B cell (primary cell): ENCODE results near the gene PRDM15. TPM values are rescaled to one million over a fixed set of nuclear protein-coding genes. Genes with fewer than 3 reads are reported as not detected.

Experiments used
- ATAC-seq: fragments of 200-7000 bp; cut with Tn5 transposase; one replicate; pipeline ENCODE4 v1.10.0; 2021; ENCODE audit warnings: low read depth, mild to moderate bottlenecking, moderate number of reproducible peaks, moderate library complexity
- CTCF ChIA-PET: fragments of 350-600 bp; sonication (Branson Sonifier 250); formaldehyde crosslinking; loops from one replicate; lab custom pipeline; 2021; ENCODE audit warnings: antibody characterized with exemption, inconsistent platforms; lab: Charles Lee
- POLR2A ChIA-PET: fragments of 350-600 bp; sonication (Branson Sonifier 250); formaldehyde crosslinking; loops from one replicate; lab custom pipeline; 2021; ENCODE audit warnings: antibody characterized with exemption; lab: Charles Lee
- DNase-seq: peaks from one replicate; pipeline ENCODE4 v3.0.0; 2013
- H2AFZ ChIP-seq: 2 replicates; pipeline ENCODE4 v1.6.1; 2012; ENCODE audit warnings: mild to moderate bottlenecking, low read depth, low read length; ENCODE audit not compliant: insufficient read depth, poor library complexity, severe bottlenecking
- H3K27ac ChIP-seq, 2 donors: 1 replicate in 1 of 2; 2 replicates in 1 of 2; pipeline ENCODE4 v1.5.1; 2012 to 2013; ENCODE audit warnings: low read length in 2 of 2, mild to moderate bottlenecking in 2 of 2, moderate library complexity in 1 of 2
- H3K27me3 ChIP-seq, 4 experiments: fragments of 200-600 bp in 1 of 4; sonication (generic) in 1 of 4; replicated peaks in 1 of 4; 1 replicate in 2 of 4; 2 replicates in 2 of 4; pipeline versions ENCODE4 v1.6.1 to v1.7.0; 2013 to 2016; ENCODE audit warnings: low read length in 3 of 4, mild to moderate bottlenecking in 2 of 4, mixed read lengths in 1 of 4, moderate library complexity in 1 of 4; ENCODE audit not compliant: insufficient read depth in 4 of 4, control insufficient read depth in 3 of 4; ENCODE audit errors: control extremely low read depth in 1 of 4
- H3K36me3 ChIP-seq, 2 experiments: replicated peaks in 1 of 2; 1 replicate in 1 of 2; 2 replicates in 1 of 2; pipeline versions ENCODE4 v1.6.1 to v1.7.1; 2013; ENCODE audit warnings: low read length in 1 of 2; ENCODE audit not compliant: insufficient read depth in 2 of 2, control insufficient read depth in 1 of 2; ENCODE audit errors: control extremely low read depth in 1 of 2, extremely low read depth in 1 of 2
- H3K4me1 ChIP-seq, 2 donors: fragments of 200-600 bp in 1 of 2; sonication (generic) in 1 of 2; 1 replicate in 1 of 2; 2 replicates in 1 of 2; pipeline versions ENCODE4 v1.5.1 to v1.6.1; 2013 to 2017; ENCODE audit warnings: low read length in 2 of 2; ENCODE audit not compliant: control insufficient read depth in 2 of 2, insufficient read depth in 2 of 2
- H3K4me2 ChIP-seq: replicated peaks from 2 replicates; pipeline ENCODE3; 2012; ENCODE audit warnings: mild to moderate bottlenecking, low read depth, low read length; ENCODE audit not compliant: poor library complexity, severe bottlenecking
- H3K4me3 ChIP-seq, 5 experiments: fragments of 200-600 bp in 1 of 5; sonication (generic) in 1 of 5; 1 replicate in 3 of 5; 2 replicates in 2 of 5; pipeline versions ENCODE4 v1.5.1 to v1.7.0; 2011 to 2016; ENCODE audit warnings: low read length in 4 of 5, mild to moderate bottlenecking in 4 of 5, low read depth in 2 of 5, control low read depth in 1 of 5, moderate library complexity in 1 of 5; ENCODE audit not compliant: insufficient read depth in 1 of 5; ENCODE audit errors: control extremely low read depth in 1 of 5, extremely low read depth in 1 of 5
- H3K79me2 ChIP-seq: fragments of 200-600 bp; sonication (generic); one replicate; pipeline ENCODE4 v1.6.0; 2016; ENCODE audit warnings: low read length; ENCODE audit not compliant: control insufficient read depth, insufficient read depth
- H3K9ac ChIP-seq: fragments of 200-600 bp; sonication (generic); 2 replicates; pipeline ENCODE4 v1.6.1; 2017; ENCODE audit warnings: mild to moderate bottlenecking, low read length, moderate library complexity
- H3K9me3 ChIP-seq, 3 donors: one replicate each; pipeline versions ENCODE4 v1.6.1 to v1.7.1; 2013; ENCODE audit warnings: low read length in 2 of 3; ENCODE audit not compliant: control insufficient read depth in 2 of 3, insufficient read depth in 1 of 3; ENCODE audit errors: control extremely low read depth in 1 of 3
- H4K20me1 ChIP-seq: 2 replicates; pipeline ENCODE4 v1.6.0; 2012; ENCODE audit warnings: mild to moderate bottlenecking, low read length; ENCODE audit not compliant: insufficient read depth, control insufficient read depth, poor library complexity, severe bottlenecking
- H3K27ac Mint-ChIP-seq: one replicate; pipeline ENCODE4 v1.8.0; 2021; ENCODE audit warnings: mixed read lengths
- H3K27me3 Mint-ChIP-seq: one replicate; pipeline ENCODE4 v1.8.0; 2021; ENCODE audit warnings: mixed read lengths
- H3K4me1 Mint-ChIP-seq: one replicate; pipeline ENCODE4 v1.8.0; 2021; ENCODE audit warnings: mixed read lengths
- H3K4me3 Mint-ChIP-seq: one replicate; pipeline ENCODE4 v1.8.0; 2021; ENCODE audit warnings: mixed read lengths
- H3K9me3 Mint-ChIP-seq: one replicate; pipeline ENCODE4 v1.8.0; 2022; ENCODE audit warnings: mixed read lengths; ENCODE audit not compliant: insufficient read depth
- CTCF ChIP-seq: fragments of 200-600 bp; IDR thresholded peaks from one replicate; pipeline ENCODE4 v1.8.0; 2022; ENCODE audit warnings: antibody characterized with exemption, mild to moderate bottlenecking
- EZH2 ChIP-seq: IDR thresholded peaks from 2 replicates; pipeline ENCODE4 v1.6.1; 2012; ENCODE audit warnings: borderline replicate concordance, low read depth, mild to moderate bottlenecking, moderate library complexity, low read length; ENCODE audit not compliant: insufficient read depth, poor library complexity, severe bottlenecking
- WGBS: methylation state at CpG from one replicate; pipeline ENCODE4 v1.1.5; 2013; ENCODE audit warnings: missing lambda C conversion rate; ENCODE audit not compliant: insufficient coverage; 5-methylcytosine and 5-hydroxymethylcytosine counted together
- intact Hi-C: fragments of 100-400 bp; cut with micrococcal nuclease; formaldehyde crosslinking; loops from one replicate; pipeline ENCODE4 v1.10.0; 2022
- polyA plus RNA-seq: library from polyadenylated mRNA; depleted of rRNA; stranded (reverse); fragments of >200 nt; gene quantifications from 2 replicates; pipeline ENCODE4 v1.2.3, GENCODE V29; 2012
- total RNA-seq, 2 donors: library from RNA; stranded (reverse); fragments of 120-200 nt in 1 of 2; gene quantifications; 1 replicate in 1 of 2; 2 replicates in 1 of 2; pipeline versions ENCODE4 v1.2.3 to v1.2.4, GENCODE V29; 2013 to 2022

Gene PRDM15
- total and polyA plus RNA-seq, 2 donors (not counting 1 experiment from before 2014, with no cell fraction given), result 21.3 to 29.2 TPM

- H3K27me3 ChIP-seq, result no peaks in the 10 kb centered on the region
- intact Hi-C loops, result loop anchor here (5.0 kb wide), 1 partner anchor 35 kb away; no protein-coding TSS in a partner anchor
- ChIA-PET POLR2A (no interaction called here), CTCF (interaction anchor here (1.3 to 2.1 kb wide), 2 partner anchors 15 to 276 kb away, joined by 6 to 9 read pairs; no protein-coding TSS in a partner anchor)
- no peak overlapping the region for H3K27ac Mint-ChIP-seq
- H3K9me3 ChIP-seq, result no peaks in the 10 kb centered on the region
- no peak for DNase-seq
- no peak overlapping the region for H3K4me3 ChIP-seq
- no peak overlapping the region for H3K4me3 Mint-ChIP-seq
- no peak overlapping the region for H2AFZ ChIP-seq
- no peak overlapping the region for H3K9ac ChIP-seq
- 94% methylated on average over 12 of the region's 17 CpGs for WGBS
- peaks cover 0 to 28% of the 10 kb centered on the region in 2 experiments for H3K36me3 ChIP-seq
- H3K27ac ChIP-seq, result no peak overlapping the region
- H3K4me1 Mint-ChIP-seq, result peaks cover 41% of the 10 kb centered on the region
- H3K4me2 ChIP-seq, result no peak overlapping the region
- H3K79me2 ChIP-seq, result no peaks in the 10 kb centered on the region
- no peaks in the 10 kb centered on the region for H3K9me3 Mint-ChIP-seq
- H4K20me1 ChIP-seq, result no peaks in the 10 kb centered on the region
- no peak for TF ChIP-seq EZH2
- no peak for TF ChIP-seq CTCF
- no peaks in the 10 kb centered on the region for H3K27me3 Mint-ChIP-seq
- peaks cover 6 to 38% of the 10 kb centered on the region in 2 donors for H3K4me1 ChIP-seq
- no peak for ATAC-seq
Observed at GRCh38 chr21:41831866-41832595, 47.1 kb downstream of the PRDM15 start.

- Histone ChIP-seq H3K9me3 (no peaks in the 10 kb centered on the region), H3K9ac (no peak overlapping the region), H3K4me3 (no peak overlapping the region), H3K36me3 (peaks cover 0 to 27% of the 10 kb centered on the region in 2 experiments), H3K27me3 (no peaks in the 10 kb centered on the region), H3K79me2 (no peaks in the 10 kb centered on the region), H4K20me1 (no peaks in the 10 kb centered on the region), H2AFZ (no peak overlapping the region), H3K4me2 (no peak overlapping the region), H3K4me1 (peaks cover 6 to 37% of the 10 kb centered on the region in 2 donors), H3K27ac (no peak overlapping the region)
- Mint-ChIP-seq H3K27me3 (no peaks in the 10 kb centered on the region), H3K27ac (no peak overlapping the region), H3K4me1 (peaks cover 35% of the 10 kb centered on the region), H3K4me3 (no peak overlapping the region), H3K9me3 (no peaks in the 10 kb centered on the region)
- ChIA-PET POLR2A (no interaction called here), CTCF (no interaction called here)
- WGBS, result 76% methylated on average over 8 of the region's 8 CpGs
- intact Hi-C loops, result loop anchor here (5.0 kb wide), 1 partner anchor 36 kb away; no protein-coding TSS in a partner anchor
- no peak for DNase-seq
- ATAC-seq, result no peak
- TF ChIP-seq EZH2 (no peak), CTCF (no peak)
Observed at GRCh38 chr21:41831453-41831831, 47.7 kb downstream of the PRDM15 start.
